Measurements from ENCODE around the gene IL10RA.

GRCh38 chr11:117999354-117999993 lies 13.3 kb downstream of the IL10RA start:
- TF ChIP-seq EZH2phosphoT487 (IDR thresholded peaks at IDR 0.05; ENCODE audit: unreplicated experiment) (no peak), CTCF (conservative IDR thresholded peaks at IDR 0.05; ENCODE audit: low read depth in 2 of 2) (no peak), EZH2 (IDR thresholded peaks at IDR 0.05; ENCODE audit: low read depth, unreplicated experiment) (no peak), POLR2AphosphoS5 (IDR thresholded peaks at IDR 0.05; ENCODE audit: low read depth) (no peak), STAT1 (IDR thresholded peaks at IDR 0.05; ENCODE audit: unreplicated experiment) (no peak), REST (IDR thresholded peaks at IDR 0.05; ENCODE audit: unreplicated experiment) (no peak), CREB1 (CRISPR knock-in tag; IDR thresholded peaks at IDR 0.05; ENCODE audit: low read depth) (no peak), ZNF331 (CRISPR knock-in tag; IDR thresholded peaks at IDR 0.05; ENCODE audit: low read depth) (no peak), ZNF114 (CRISPR knock-in tag; IDR thresholded peaks at IDR 0.05) (no peak)
